GM12874 (cell line): ENCODE results near the gene FXYD7.

Experiments
- TF ChIP-seq, protein P1 (sequence below): IDR thresholded peaks from 2 replicates; pipeline ENCODE4 v1.5.1; 2011; ENCODE audit warnings: low read depth, mild to moderate bottlenecking, control low read depth, low read length, moderate library complexity; ENCODE audit not compliant: insufficient read depth

FXYD7 gene

DNA sequence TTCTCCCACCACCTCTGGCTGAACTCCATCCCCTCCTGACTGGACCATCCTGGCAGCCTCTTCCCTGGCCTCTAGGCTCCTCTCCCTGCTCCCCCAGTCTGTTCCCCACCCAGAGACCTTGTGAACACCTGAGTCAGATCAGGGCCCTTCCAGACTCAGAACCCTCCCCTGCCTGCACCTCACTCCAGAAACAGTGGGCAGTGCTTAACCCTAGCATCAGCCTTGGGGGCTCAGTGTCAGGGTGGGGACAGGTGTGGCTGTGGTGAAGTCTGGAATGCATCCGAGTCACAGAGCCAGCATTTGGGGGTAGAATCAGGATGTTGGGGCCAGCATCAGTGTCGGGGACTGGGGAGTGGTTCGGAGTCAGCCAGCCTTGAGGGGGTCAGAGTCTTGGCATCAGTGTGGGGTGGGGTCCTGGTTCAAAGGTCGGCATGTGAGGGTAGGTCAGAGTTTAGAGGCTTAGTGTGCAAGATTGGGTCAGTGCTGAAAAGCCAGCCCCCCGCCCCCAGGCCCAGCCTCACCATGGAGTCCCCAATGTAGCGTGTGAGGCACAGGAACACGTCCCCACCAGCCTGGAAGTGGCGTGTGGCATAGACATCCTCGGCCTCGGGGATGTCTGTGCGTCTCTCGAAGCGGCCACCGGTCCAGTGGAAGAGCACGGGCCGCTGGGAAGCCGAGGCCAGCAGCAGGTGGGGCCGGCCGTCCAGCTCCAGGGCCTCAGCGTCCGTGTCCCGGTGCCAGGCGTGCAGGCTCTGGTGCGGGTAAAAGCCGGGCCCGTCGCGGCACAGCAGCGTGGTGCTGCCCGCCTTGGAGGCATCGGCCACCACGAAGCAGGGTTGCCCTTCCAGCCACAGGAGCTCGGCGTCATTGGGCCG is 17.1 kb upstream of the FXYD7 start:
- TF ChIP-seq, protein P1, sequence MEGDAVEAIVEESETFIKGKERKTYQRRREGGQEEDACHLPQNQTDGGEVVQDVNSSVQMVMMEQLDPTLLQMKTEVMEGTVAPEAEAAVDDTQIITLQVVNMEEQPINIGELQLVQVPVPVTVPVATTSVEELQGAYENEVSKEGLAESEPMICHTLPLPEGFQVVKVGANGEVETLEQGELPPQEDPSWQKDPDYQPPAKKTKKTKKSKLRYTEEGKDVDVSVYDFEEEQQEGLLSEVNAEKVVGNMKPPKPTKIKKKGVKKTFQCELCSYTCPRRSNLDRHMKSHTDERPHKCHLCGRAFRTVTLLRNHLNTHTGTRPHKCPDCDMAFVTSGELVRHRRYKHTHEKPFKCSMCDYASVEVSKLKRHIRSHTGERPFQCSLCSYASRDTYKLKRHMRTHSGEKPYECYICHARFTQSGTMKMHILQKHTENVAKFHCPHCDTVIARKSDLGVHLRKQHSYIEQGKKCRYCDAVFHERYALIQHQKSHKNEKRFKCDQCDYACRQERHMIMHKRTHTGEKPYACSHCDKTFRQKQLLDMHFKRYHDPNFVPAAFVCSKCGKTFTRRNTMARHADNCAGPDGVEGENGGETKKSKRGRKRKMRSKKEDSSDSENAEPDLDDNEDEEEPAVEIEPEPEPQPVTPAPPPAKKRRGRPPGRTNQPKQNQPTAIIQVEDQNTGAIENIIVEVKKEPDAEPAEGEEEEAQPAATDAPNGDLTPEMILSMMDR = no peak

DNA sequence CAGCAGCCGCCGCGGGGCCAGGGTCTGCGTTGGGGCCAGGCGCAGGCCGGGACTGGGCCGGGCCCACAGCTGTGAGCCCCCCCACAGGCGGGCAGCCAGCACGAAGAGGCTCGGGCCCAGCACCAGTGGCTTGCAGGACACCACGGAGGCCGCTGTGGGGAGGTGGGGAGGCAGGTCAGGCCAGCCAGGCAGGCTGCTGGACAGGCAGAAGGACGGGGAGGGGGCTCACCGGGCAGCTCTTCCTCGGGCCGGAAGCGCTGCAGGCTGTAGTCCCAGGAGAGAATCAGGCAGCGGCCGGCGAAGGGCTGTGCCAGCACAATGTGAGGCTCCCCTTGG is 16.5 kb upstream of the FXYD7 start:
- TF ChIP-seq, protein P1 = no peak

DNA sequence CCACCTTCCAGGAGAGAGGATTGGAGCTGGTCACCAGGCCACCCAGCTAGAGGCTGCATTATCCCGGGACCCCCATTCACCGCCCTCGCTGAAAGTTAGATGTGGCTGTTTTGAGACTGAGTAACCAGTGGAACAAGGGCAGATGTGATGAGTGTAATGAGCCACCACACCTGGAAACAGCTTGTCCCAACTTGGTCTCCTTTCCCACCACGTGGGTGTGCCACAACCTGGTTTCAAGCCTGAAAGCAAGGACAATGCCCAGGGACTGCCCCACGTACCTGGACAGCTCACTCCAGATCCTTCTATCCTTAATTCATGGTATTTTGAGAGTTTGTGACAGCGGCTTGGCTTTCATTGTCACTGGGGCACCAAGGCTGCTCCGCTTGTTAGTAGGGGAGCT is 15.2 kb upstream of the FXYD7 start:
- TF ChIP-seq, protein P1 = no peak

DNA sequence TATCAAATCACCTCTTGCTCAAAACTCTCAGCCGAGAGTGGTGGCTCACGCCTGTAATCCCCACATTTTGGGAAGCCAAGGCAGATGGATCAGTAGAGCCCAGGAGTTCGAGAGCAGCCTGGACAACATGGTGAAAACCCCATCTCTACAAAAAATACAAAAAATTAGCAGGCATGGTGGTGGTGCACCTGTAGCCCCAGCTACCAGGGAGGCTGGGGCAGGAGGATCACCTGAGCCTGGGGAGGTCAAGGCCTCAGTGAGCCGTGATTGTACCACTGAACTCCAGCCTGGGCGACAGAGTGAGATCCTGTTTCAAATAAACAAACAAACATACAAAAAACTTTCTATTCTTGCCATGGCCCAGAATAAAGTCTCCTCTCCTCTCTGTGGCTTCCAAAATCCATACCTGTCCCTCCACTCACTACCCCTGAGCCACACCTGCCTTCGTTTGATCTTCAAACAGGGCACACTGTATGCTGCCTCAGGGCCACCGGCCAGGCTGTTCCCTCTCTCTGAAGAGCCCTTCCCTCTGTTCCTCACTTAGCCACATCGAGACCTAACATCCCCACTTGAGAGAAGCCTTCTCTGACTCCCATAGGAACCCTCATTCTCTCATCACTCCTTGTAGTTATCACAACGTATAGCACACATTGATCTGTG is 14.5 kb upstream of the FXYD7 start:
- TF ChIP-seq, protein P1 = no peak

DNA sequence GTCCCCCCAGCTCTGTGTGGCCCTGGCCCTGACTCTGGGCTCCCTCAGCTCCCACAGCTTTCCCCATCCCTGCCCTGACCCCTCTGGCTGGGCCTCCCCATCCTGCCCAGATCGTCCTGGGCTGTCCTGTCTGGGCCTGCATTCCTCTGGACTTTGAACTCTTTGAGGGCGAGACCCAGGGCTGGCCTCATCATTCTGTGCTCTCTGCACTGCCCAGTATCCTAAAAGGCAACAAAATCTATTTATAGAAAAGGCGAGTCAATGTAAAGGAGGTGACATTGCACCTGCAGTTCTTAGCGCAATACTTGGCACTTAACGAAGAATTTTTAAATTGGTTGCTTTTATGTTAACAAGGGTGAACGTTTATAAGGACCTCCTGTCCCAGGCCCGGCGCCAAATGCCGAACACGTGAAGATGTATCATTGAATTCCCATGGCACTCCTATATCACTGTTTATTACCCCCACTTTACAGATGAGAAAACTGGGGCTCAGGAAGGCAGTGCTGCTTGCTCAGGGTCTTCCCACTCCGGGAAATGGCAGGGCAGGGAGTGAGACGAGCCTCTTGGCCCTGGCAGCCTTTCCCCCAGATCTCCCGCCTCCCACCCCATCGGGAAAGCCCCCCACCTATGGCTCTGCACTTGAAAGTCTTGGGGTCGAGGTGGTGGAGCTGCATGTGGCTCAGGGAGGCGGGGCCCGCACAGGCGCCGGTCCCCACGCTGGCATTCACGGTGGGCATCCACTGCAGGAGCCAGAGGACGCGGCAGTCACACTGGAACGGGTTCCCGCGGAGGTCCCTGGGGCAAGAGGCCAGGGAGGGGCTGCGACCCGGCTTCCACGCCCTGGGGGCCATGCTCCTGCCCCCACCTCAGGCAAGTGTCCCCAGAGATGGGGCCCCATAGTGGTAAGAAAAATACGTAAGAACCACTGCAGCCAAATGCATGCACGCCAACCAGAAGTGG is 12.0 kb upstream of the FXYD7 start:
- TF ChIP-seq, protein P1 = no peak

DNA sequence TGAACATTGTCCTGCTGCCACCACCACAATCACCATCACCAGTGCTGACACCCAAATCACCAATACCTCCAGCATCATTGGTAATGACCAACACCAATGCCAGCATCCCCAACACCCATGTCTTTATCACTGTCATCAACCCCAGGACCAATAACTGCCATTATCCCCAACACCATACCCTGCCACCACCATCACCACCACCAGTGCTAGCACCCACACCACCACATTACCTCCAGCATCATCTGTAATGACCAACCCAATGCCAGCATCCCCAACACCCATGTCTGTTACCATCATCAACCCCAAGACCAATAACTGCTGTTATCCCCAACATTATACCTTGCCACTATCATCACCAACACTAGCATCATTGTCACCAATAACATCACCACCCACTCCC is 10.8 kb upstream of the FXYD7 start:
- TF ChIP-seq, protein P1 = no peak

DNA sequence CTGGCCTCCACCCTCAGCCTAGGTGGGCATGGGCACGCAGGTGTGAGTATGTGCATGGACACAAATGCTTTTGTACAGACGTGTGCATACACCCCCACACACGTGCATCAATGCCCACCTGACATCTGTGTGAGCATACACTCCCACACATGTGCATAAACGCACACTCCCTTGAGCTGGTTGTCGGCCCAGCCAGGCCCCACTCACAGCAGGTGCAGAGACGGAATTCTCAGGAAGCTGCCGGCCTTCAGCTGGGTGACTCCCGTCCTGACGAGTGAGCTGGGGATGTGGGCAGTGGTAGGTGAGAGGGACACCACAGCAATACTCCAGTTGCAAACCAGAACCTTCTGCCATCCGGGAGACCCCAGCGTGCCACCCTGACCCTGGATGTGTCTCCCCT is 9.2 kb upstream of the FXYD7 start:
- TF ChIP-seq, protein P1 = no peak
